Mesothelial cell of epicardium (in vitro differentiated cells): ENCODE measurements around the gene RNF149. TPM values are rescaled to one million over a fixed set of nuclear protein-coding genes. Genes with fewer than 3 reads are reported as not detected.
"Not testable (repeated sequence)": the region's sequence is repeated elsewhere in the genome, so short reads cannot be mapped to it uniquely, and the experiment has no call there.

Experiments
- DNase-seq, 2 experiments: peaks; one replicate each; pipeline ENCODE4 v3.0.0; 2021; ENCODE audit warnings: low spot score in 2 of 2; ENCODE audit not compliant: unreplicated experiment in 2 of 2
- H3K27ac Mint-ChIP-seq: 2 replicates; pipeline ENCODE4 v1.8.0; 2021; ENCODE audit warnings: mixed read lengths
- H3K27me3 Mint-ChIP-seq: 2 replicates; pipeline ENCODE4 v1.8.0; 2021; ENCODE audit warnings: low read depth, mixed read lengths
- H3K36me3 Mint-ChIP-seq: 2 replicates; pipeline ENCODE4 v1.8.0; 2021; ENCODE audit warnings: mixed read lengths
- H3K4me1 Mint-ChIP-seq: 2 replicates; pipeline ENCODE4 v1.8.0; 2021; ENCODE audit warnings: mixed read lengths
- H3K4me3 Mint-ChIP-seq: 2 replicates; pipeline ENCODE4 v1.8.0; 2021; ENCODE audit warnings: mild to moderate bottlenecking, moderate library complexity, mixed read lengths
- H3K9me3 Mint-ChIP-seq: 2 replicates; pipeline ENCODE4 v1.8.0; 2021; ENCODE audit warnings: mixed read lengths
- CTCF ChIP-seq: fragments of 200-600 bp; sonication (generic); IDR thresholded peaks from one replicate; pipeline ENCODE4 v1.5.0; 2021; ENCODE audit warnings: antibody characterized with exemption; ENCODE audit not compliant: unreplicated experiment
- total RNA-seq: library from RNA; stranded (reverse); gene quantifications from 3 replicates; pipeline ENCODE4 v1.2.1, GENCODE V29; 2021

The RNF149 gene
- total RNA-seq, 1 donor from 2014 or later = 57.6 TPM

- no peak for DNase-seq
- TF ChIP-seq CTCF = no peak
- H3K27me3 Mint-ChIP-seq = no peaks in the 10 kb centered on the region
- no peak overlapping the region for H3K4me3 Mint-ChIP-seq
- H3K4me1 Mint-ChIP-seq = peaks cover 14% of the 10 kb centered on the region
- peak overlapping the region; percentile 15 for H3K27ac Mint-ChIP-seq
- no peaks in the 10 kb centered on the region for H3K9me3 Mint-ChIP-seq
- no peaks in the 10 kb centered on the region for H3K36me3 Mint-ChIP-seq
Measured at GRCh38 chr2:101329026-101329425, 20.5 kb upstream of the RNF149 start.

GRCh38 chr2:101328474-101329007 lies 20.0 kb upstream of the RNF149 start:
- no peak for DNase-seq
- H3K9me3 Mint-ChIP-seq = no peaks in the 10 kb centered on the region
- no peaks in the 10 kb centered on the region for H3K27me3 Mint-ChIP-seq
- peaks cover 14% of the 10 kb centered on the region for H3K4me1 Mint-ChIP-seq
- no peak overlapping the region for H3K4me3 Mint-ChIP-seq
- H3K27ac Mint-ChIP-seq = no peak overlapping the region
- no peaks in the 10 kb centered on the region for H3K36me3 Mint-ChIP-seq
- no peak for TF ChIP-seq CTCF

GRCh38 chr2:101327863-101328394 lies 19.4 kb upstream of the RNF149 start:
- H3K27me3 Mint-ChIP-seq = no peaks in the 10 kb centered on the region
- peaks cover 14% of the 10 kb centered on the region for H3K4me1 Mint-ChIP-seq
- no peaks in the 10 kb centered on the region for H3K9me3 Mint-ChIP-seq
- H3K4me3 Mint-ChIP-seq = no peak overlapping the region
- H3K36me3 Mint-ChIP-seq = no peaks in the 10 kb centered on the region
- peak in 1 of 2 experiments; percentile 76 for DNase-seq
- H3K27ac Mint-ChIP-seq = no peak overlapping the region
- TF ChIP-seq CTCF = no peak

GRCh38 chr2:101325425-101325824 lies 16.9 kb upstream of the RNF149 start:
- Mint-ChIP-seq H3K4me1 (peaks cover 7% of the 10 kb centered on the region), H3K36me3 (no peaks in the 10 kb centered on the region), H3K4me3 (no peak overlapping the region), H3K27ac (no peak overlapping the region), H3K27me3 (no peaks in the 10 kb centered on the region), H3K9me3 (no peaks in the 10 kb centered on the region)
- no peak for DNase-seq
- TF ChIP-seq CTCF = no peak

- H3K36me3 Mint-ChIP-seq, H3K4me1 Mint-ChIP-seq, H3K27ac Mint-ChIP-seq, DNase-seq, H3K4me3 Mint-ChIP-seq, H3K27me3 Mint-ChIP-seq: not testable (repeated sequence)
- peaks cover 16% of the 10 kb centered on the region for H3K9me3 Mint-ChIP-seq
Measured at GRCh38 chr2:101316568-101316967, 8.1 kb upstream of the RNF149 start.

- no peak for TF ChIP-seq CTCF
- Mint-ChIP-seq H3K9me3 (peaks cover 3% of the 10 kb centered on the region), H3K4me3 (no peak overlapping the region), H3K27me3 (no peaks in the 10 kb centered on the region), H3K4me1 (peaks cover 17% of the 10 kb centered on the region), H3K36me3 (no peaks in the 10 kb centered on the region), H3K27ac (no peak overlapping the region)
- no peak for DNase-seq
Measured at GRCh38 chr2:101311696-101312017, 3.2 kb upstream of the RNF149 start.
